HEK293 (cell line): ENCODE measurements around the gene AGAP3.

Source experiments
- CTCF ChIA-PET: fragments of 350-600 bp; formaldehyde crosslinking; extraction: SDS; loops from one replicate; lab custom pipeline; 2021; ENCODE audit warnings: antibody characterized with exemption; lab: Yijun Ruan, JAX
- POLR2A ChIA-PET: fragments of 300-600 bp; formaldehyde crosslinking; extraction: SDS; loops from one replicate; lab custom pipeline; 2020; ENCODE audit warnings: antibody characterized with exemption, inconsistent platforms; lab: Yijun Ruan, JAX
- H3K27ac ChIP-seq: fragments of 200-500 bp; sonication (Bioruptor generic); 2 replicates; pipeline ENCODE4 v1.5.1; 2014; ENCODE audit warnings: low read depth, low read length, control low read depth, inconsistent platforms; ENCODE audit errors: extremely low read depth
- H3K36me3 ChIP-seq, 2 experiments: fragments of 200-500 bp in 1 of 2; sonication (Bioruptor generic) in 1 of 2; 1 replicate in 1 of 2; 2 replicates in 1 of 2; pipeline ENCODE4 v1.5.1; 2014 to 2017; ENCODE audit warnings: inconsistent platforms in 2 of 2, low read length in 2 of 2; ENCODE audit not compliant: control insufficient read depth in 2 of 2, insufficient read depth in 1 of 2
- H3K4me1 ChIP-seq: fragments of 200-500 bp; sonication (Bioruptor generic); 2 replicates; pipeline ENCODE4 v1.5.1; 2014; ENCODE audit warnings: mild to moderate bottlenecking, low read length, inconsistent platforms; ENCODE audit not compliant: control insufficient read depth, insufficient read depth
- H3K4me3 ChIP-seq: 2 replicates; pipeline ENCODE4 v1.5.1; 2011; ENCODE audit warnings: low read depth, mild to moderate bottlenecking, control low read depth, low read length, moderate library complexity
- H3K9me3 ChIP-seq: fragments of 200-500 bp; sonication (Bioruptor generic); 2 replicates; pipeline ENCODE4 v1.5.1; 2014; ENCODE audit warnings: low read depth, low read length, inconsistent platforms; ENCODE audit not compliant: control insufficient read depth, insufficient read depth
- GLIS2 ChIP-seq: fragments of 450-650 bp; formaldehyde crosslinking; IDR thresholded peaks from 2 replicates; pipeline ENCODE4 v1.5.1; 2016; ENCODE audit warnings: missing biosample characterization, missing genetic modification characterization
- IKZF3 ChIP-seq: fragments of 450-650 bp; IDR thresholded peaks from 2 replicates; pipeline ENCODE4 v1.5.0; 2018; ENCODE audit warnings: missing biosample characterization, mild to moderate bottlenecking, missing genetic modification characterization, moderate library complexity
- KLF8 ChIP-seq: fragments of 450-650 bp; formaldehyde crosslinking; IDR thresholded peaks from 2 replicates; pipeline ENCODE4 v1.5.1; 2016; ENCODE audit warnings: missing biosample characterization, missing genetic modification characterization
- PATZ1 ChIP-seq: fragments of 450-650 bp; formaldehyde crosslinking; IDR thresholded peaks from 2 replicates; pipeline ENCODE4 v1.5.1; 2016; ENCODE audit warnings: missing biosample characterization, missing genetic modification characterization
- ZBTB48 ChIP-seq: fragments of 450-650 bp; formaldehyde crosslinking; IDR thresholded peaks from 2 replicates; pipeline ENCODE4 v1.5.1; 2016; ENCODE audit warnings: missing biosample characterization, missing genetic modification characterization
- ZBTB8A ChIP-seq: fragments of 450-650 bp; formaldehyde crosslinking; IDR thresholded peaks from 2 replicates; pipeline ENCODE4 v1.5.1; 2016; ENCODE audit warnings: missing biosample characterization, missing genetic modification characterization
- ZFP69B ChIP-seq: fragments of 450-650 bp; formaldehyde crosslinking; IDR thresholded peaks from 2 replicates; pipeline ENCODE4 v1.5.1; 2016; ENCODE audit warnings: missing biosample characterization, missing genetic modification characterization
- ZNF211 ChIP-seq: fragments of 450-650 bp; formaldehyde crosslinking; IDR thresholded peaks from 2 replicates; pipeline ENCODE4 v1.5.1; 2016; ENCODE audit warnings: low read depth, missing biosample characterization, missing genetic modification characterization
- ZNF266 ChIP-seq: fragments of 450-650 bp; formaldehyde crosslinking; IDR thresholded peaks from 2 replicates; pipeline ENCODE4 v1.5.1; 2016; ENCODE audit warnings: missing biosample characterization, missing genetic modification characterization, low read depth
- ZNF335 ChIP-seq: fragments of 450-650 bp; formaldehyde crosslinking; conservative IDR thresholded peaks from 2 replicates; pipeline ENCODE4 v1.5.1; 2016; ENCODE audit warnings: missing biosample characterization, missing genetic modification characterization
- ZNF341 ChIP-seq: fragments of 450-650 bp; formaldehyde crosslinking; IDR thresholded peaks from 2 replicates; pipeline ENCODE4; 2016; ENCODE audit warnings: low read depth, missing biosample characterization, missing genetic modification characterization
- ZNF488 ChIP-seq: fragments of 450-650 bp; formaldehyde crosslinking; IDR thresholded peaks from 2 replicates; pipeline ENCODE4 v1.5.1; 2016; ENCODE audit warnings: missing biosample characterization, missing genetic modification characterization
- ZNF501 ChIP-seq: fragments of 450-650 bp; formaldehyde crosslinking; IDR thresholded peaks from 2 replicates; pipeline ENCODE4 v1.5.1; 2016; ENCODE audit warnings: missing biosample characterization, missing genetic modification characterization
- ZNF514 ChIP-seq: fragments of 450-650 bp; formaldehyde crosslinking; IDR thresholded peaks from 2 replicates; pipeline ENCODE4 v1.5.1; 2016; ENCODE audit warnings: missing biosample characterization, missing genetic modification characterization
- ZNF600 ChIP-seq: fragments of 450-650 bp; formaldehyde crosslinking; IDR thresholded peaks from 2 replicates; pipeline ENCODE4 v1.5.1; 2016; ENCODE audit warnings: missing biosample characterization, missing genetic modification characterization
- ZNF629 ChIP-seq: fragments of 450-650 bp; formaldehyde crosslinking; IDR thresholded peaks from 2 replicates; pipeline ENCODE4 v1.5.1; 2017; ENCODE audit warnings: missing biosample characterization, missing genetic modification characterization
- ZNF639 ChIP-seq: fragments of 450-650 bp; formaldehyde crosslinking; IDR thresholded peaks from 2 replicates; pipeline ENCODE4 v1.5.1; 2016; ENCODE audit warnings: missing biosample characterization, missing genetic modification characterization
- ZNF654 ChIP-seq: fragments of 450-650 bp; formaldehyde crosslinking; IDR thresholded peaks from 2 replicates; pipeline ENCODE4 v1.5.1; 2016; ENCODE audit warnings: low read depth, missing biosample characterization, missing genetic modification characterization
- ZNF658 ChIP-seq: fragments of 450-650 bp; formaldehyde crosslinking; IDR thresholded peaks from 2 replicates; pipeline ENCODE4; 2016; ENCODE audit warnings: missing biosample characterization, missing genetic modification characterization
- ZNF660 ChIP-seq: fragments of 450-650 bp; IDR thresholded peaks from 2 replicates; pipeline ENCODE4 v1.5.1; 2018; ENCODE audit warnings: missing biosample characterization, mild to moderate bottlenecking, missing genetic modification characterization
- ZNF76 ChIP-seq: fragments of 450-650 bp; formaldehyde crosslinking; IDR thresholded peaks from 2 replicates; pipeline ENCODE4; 2016; ENCODE audit warnings: low read depth, missing biosample characterization, missing genetic modification characterization, borderline replicate concordance
- ZSCAN23 ChIP-seq: fragments of 450-650 bp; formaldehyde crosslinking; IDR thresholded peaks from 2 replicates; pipeline ENCODE4 v1.5.1; 2016; ENCODE audit warnings: missing biosample characterization, missing genetic modification characterization
- ZSCAN30 ChIP-seq: fragments of 450-650 bp; IDR thresholded peaks from 2 replicates; pipeline ENCODE4 v1.5.1; 2018; ENCODE audit warnings: missing biosample characterization, mild to moderate bottlenecking, missing genetic modification characterization, moderate library complexity
- TF ChIP-seq, protein P1 (sequence below): fragments of 450-650 bp; formaldehyde crosslinking; IDR thresholded peaks from 2 replicates; pipeline ENCODE4 v1.5.1; 2016; ENCODE audit warnings: missing biosample characterization, missing genetic modification characterization
- TF ChIP-seq, protein P2 (sequence below): fragments of 450-650 bp; formaldehyde crosslinking; IDR thresholded peaks from 2 replicates; pipeline ENCODE4 v1.5.1; 2016; ENCODE audit warnings: missing biosample characterization, missing genetic modification characterization

AGAP3 gene

GRCh38 chr7:151110236-151110940 is 24.1 kb downstream of the AGAP3 start (continued):
- TF ChIP-seq, protein P1, sequence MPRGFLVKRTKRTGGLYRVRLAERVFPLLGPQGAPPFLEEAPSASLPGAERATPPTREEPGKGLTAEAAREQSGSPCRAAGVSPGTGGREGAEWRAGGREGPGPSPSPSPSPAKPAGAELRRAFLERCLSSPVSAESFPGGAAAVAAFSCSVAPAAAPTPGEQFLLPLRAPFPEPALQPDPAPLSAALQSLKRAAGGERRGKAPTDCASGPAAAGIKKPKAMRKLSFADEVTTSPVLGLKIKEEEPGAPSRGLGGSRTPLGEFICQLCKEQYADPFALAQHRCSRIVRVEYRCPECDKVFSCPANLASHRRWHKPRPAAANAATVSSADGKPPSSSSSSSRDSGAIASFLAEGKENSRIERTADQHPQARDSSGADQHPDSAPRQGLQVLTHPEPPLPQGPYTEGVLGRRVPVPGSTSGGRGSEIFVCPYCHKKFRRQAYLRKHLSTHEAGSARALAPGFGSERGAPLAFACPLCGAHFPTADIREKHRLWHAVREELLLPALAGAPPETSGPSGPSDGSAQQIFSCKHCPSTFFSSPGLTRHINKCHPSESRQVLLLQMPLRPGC (tag by site-specific recombination), result no peak
- TF ChIP-seq ZNF488 (tag by site-specific recombination) (no peak), ZNF514 (tag by site-specific recombination) (no peak)

DNA sequence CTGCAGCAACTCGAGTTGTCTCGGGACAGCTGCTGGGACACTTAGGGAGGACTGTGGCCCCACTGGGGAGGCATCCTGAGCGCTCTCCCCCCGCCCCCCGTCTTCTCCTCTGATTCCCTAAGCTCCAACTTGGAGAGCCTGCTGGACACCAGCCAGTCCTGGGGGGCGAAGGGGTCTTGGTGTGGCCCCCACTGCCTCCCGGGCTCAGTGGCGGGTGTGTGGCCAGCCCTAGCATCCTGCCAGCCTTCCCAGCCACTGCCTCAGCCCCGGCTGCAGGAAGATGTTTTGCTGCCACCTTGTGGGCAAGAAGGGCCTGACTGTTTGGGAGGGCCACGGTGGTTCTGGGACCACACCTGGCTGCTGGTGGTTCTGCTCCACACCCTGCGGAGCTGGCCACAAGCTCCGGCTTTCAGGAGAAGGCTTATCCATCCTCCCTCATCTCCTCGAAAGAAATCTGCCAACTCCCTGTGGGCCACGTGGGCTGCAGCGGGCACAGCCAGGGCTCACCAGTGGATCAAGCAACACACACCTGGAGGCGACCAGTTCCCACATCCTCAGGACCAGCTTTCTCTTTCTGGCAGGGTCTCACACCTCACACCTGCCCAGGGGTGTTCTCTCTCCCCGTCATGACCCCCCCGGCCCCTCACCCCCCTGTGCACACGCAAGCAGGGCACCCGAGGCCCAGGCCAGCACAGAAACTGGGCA is 24.8 kb downstream of the AGAP3 start:
- no peaks in the 10 kb centered on the region for H3K4me1 ChIP-seq
- H3K27ac ChIP-seq, result no peak overlapping the region
- peaks cover 0 to 10% of the 10 kb centered on the region in 2 experiments; a peak in 1 of 3 replicates for H3K36me3 ChIP-seq
- no peaks in the 10 kb centered on the region for H3K9me3 ChIP-seq
- H3K4me3 ChIP-seq, result no peak overlapping the region
- ChIA-PET POLR2A (interaction anchor here (0.7 to 2.2 kb wide), 7 partner anchors 23 to 98 kb away, joined by 3 to 12 read pairs (median 4); partner anchors contain the start of genes ABCB8 and FASTK), CTCF (interaction anchor here (0.6 to 5.5 kb wide), 45 partner anchors 9 to 334 kb away, joined by 3 to 43 read pairs (median 5); partner anchors contain the start of genes ABCB8, FASTK and TMUB1)
- TF ChIP-seq ZSCAN23 (no peak), ZNF211 (tag by site-specific recombination) (no peak), ZNF335 (tag by site-specific recombination) (peak; percentile 29), ZNF266 (tag by site-specific recombination) (no peak), GLIS2 (peak; percentile 93), ZNF658 (tag by site-specific recombination) (no peak), ZNF654 (tag by site-specific recombination) (peak; percentile 92), ZNF639 (tag by site-specific recombination) (0 out of 2 replicates have a peak, but pooled peaks have one; percentile 19), ZFP69B (tag by site-specific recombination) (0 out of 2 replicates have a peak, but pooled peaks have one; percentile 12), KLF8 (tag by site-specific recombination) (peak; percentile 64; the same call in 1 of the 2 replicates), ZBTB8A (tag by site-specific recombination) (peak; percentile 42; the same call in 1 of the 2 replicates), ZSCAN30 (tag by site-specific recombination) (peak; percentile 93), ZBTB48 (tag by site-specific recombination) (0 out of 2 replicates have a peak, but pooled peaks have one; percentile 46), ZNF501 (tag by site-specific recombination) (0 out of 2 replicates have a peak, but pooled peaks have one; percentile 45), ZNF660 (tag by site-specific recombination) (0 out of 2 replicates have a peak, but pooled peaks have one; percentile 19), ZNF600 (tag by site-specific recombination) (peak; percentile 63), ZNF76 (tag by site-specific recombination) (no peak), IKZF3 (tag by site-specific recombination) (no peak), ZNF629 (0 out of 2 replicates have a peak, but pooled peaks have one; percentile 23), PATZ1 (tag by site-specific recombination) (peak; percentile 95), ZNF341 (tag by site-specific recombination) (peak; percentile 55; the same call in 1 of the 2 replicates)
- TF ChIP-seq, protein P2, sequence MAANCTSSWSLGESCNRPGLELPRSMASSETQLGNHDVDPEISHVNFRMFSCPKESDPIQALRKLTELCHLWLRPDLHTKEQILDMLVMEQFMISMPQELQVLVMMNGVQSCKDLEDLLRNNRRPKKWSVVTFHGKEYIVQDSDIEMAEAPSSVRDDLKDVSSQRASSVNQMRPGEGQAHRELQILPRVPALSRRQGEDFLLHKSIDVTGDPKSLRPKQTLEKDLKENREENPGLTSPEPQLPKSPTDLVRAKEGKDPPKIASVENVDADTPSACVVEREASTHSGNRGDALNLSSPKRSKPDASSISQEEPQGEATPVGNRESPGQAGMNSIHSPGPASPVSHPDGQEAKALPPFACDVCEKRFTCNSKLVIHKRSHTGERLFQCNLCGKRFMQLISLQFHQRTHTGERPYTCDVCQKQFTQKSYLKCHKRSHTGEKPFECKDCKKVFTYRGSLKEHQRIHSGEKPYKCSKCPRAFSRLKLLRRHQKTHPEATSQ (tag by site-specific recombination), result no peak
